GM23248 (cell line): ENCODE data around the gene DPH3.

Experiments used
- EZH2 ChIP-seq: fragments of 200-600 bp; sonication (generic); IDR thresholded peaks from 2 replicates; pipeline ENCODE4 v1.6.1; 2018; ENCODE audit warnings: antibody characterized with exemption, mild to moderate bottlenecking; ENCODE audit not compliant: insufficient read depth, poor library complexity, severe bottlenecking
- EZH2phosphoT487 ChIP-seq: fragments of 200-600 bp; sonication (generic); IDR thresholded peaks from 2 replicates; pipeline ENCODE4 v1.6.1; 2018; ENCODE audit warnings: antibody characterized with exemption, moderate library complexity, mild to moderate bottlenecking, low read depth; ENCODE audit not compliant: insufficient read depth

GRCh38 chr3:16249336-16249735, 15.4 kb downstream of the DPH3 start:
- TF ChIP-seq EZH2phosphoT487 (no peak), EZH2 (no peak)
